ENCODE measurements around the gene TENM3. TPM values are rescaled to one million over a fixed set of nuclear protein-coding genes. Genes with fewer than 3 reads are reported as not detected.

Gene TENM3
- total RNA-seq, 1 experiment from 2014 or later, result not detected

DNA sequence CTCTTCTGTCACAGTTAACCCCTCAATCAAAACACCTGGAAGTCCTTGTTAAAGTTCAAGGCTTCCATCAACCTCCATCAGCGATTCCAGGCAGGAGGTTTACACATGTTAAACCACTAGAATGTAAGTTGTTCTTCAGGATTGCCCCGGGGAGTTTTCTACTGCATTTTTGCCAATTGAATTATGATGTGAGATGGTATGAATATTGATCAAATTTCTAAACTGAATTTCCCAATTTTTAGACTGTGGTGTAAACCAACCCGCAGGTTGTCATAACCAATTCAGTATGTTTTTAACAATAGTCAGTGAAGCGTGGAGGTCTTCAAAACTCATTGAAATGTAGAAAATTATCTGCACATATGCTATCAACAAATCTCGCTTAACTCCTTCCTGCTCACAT is 21.2 kb upstream of the TENM3 start:
- Histone ChIP-seq H3K27ac (ENCODE audit: low read length) (no peak overlapping the region), H3K4me1 (ENCODE audit: low read length) (no peaks in the 10 kb centered on the region), H2AFZ (ENCODE audit: low read length) (no peak overlapping the region), H3K9ac (ENCODE audit: low read length) (no peak overlapping the region), H3K4me2 (ENCODE audit: low read depth, low read length, poor library complexity, severe bottlenecking) (no peak overlapping the region), H3K27me3 (ENCODE audit: low read length) (no peaks in the 10 kb centered on the region), H3K4me3 (ENCODE audit: low read length) (no peak overlapping the region), H3K36me3 (ENCODE audit: insufficient read depth, low read length) (no peaks in the 10 kb centered on the region), H3K9me3 (ENCODE audit: low read length) (no peaks in the 10 kb centered on the region), H4K20me1 (ENCODE audit: insufficient read depth, low read depth, low read length) (no peaks in the 10 kb centered on the region), H3K79me2 (ENCODE audit: low read length) (no peaks in the 10 kb centered on the region), H3K9me2 (replicated peaks; ENCODE audit: insufficient read depth, low read length) (no peaks in the 10 kb centered on the region)
- no peak for DNase-seq

- Histone ChIP-seq H3K27ac (ENCODE audit: low read length) (no peak overlapping the region), H3K36me3 (ENCODE audit: insufficient read depth, low read length) (no peaks in the 10 kb centered on the region), H3K4me1 (ENCODE audit: low read length) (no peaks in the 10 kb centered on the region), H3K9me2 (replicated peaks; ENCODE audit: insufficient read depth, low read length) (no peaks in the 10 kb centered on the region), H3K9me3 (ENCODE audit: low read length) (no peaks in the 10 kb centered on the region), H3K4me2 (ENCODE audit: low read depth, low read length, poor library complexity, severe bottlenecking) (no peak overlapping the region), H2AFZ (ENCODE audit: low read length) (no peak overlapping the region), H3K79me2 (ENCODE audit: low read length) (no peaks in the 10 kb centered on the region), H3K4me3 (ENCODE audit: low read length) (no peak overlapping the region), H4K20me1 (ENCODE audit: insufficient read depth, low read depth, low read length) (no peaks in the 10 kb centered on the region), H3K9ac (ENCODE audit: low read length) (no peak overlapping the region), H3K27me3 (ENCODE audit: low read length) (no peaks in the 10 kb centered on the region)
- no peak for DNase-seq
Measured at GRCh38 chr4:182222766-182223165, 20.4 kb upstream of the TENM3 start.

DNA sequence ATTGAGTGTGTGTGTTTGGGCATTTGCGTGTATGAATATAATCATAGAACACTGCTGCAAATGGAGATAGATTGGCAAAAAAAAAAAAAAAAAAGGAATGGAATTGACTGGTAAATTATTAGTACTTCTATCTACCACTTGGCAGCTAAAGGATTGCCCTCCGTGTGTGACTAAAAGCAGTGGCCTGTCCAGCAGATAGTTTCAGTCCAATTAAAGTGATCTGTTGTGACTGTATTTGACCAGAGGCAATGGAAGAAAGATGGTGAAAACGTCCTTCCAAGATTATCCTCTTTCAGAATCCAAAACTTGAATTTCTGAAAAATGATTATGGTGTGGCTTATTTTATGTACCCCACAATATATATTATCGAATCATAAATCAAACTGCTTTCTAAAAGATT is 19.5 kb upstream of the TENM3 start:
- H3K9me2 ChIP-seq (replicated peaks; ENCODE audit: insufficient read depth, low read length), result no peaks in the 10 kb centered on the region
- no peaks in the 10 kb centered on the region for H3K27me3 ChIP-seq (ENCODE audit: low read length)
- no peaks in the 10 kb centered on the region for H3K79me2 ChIP-seq (ENCODE audit: low read length)
- no peaks in the 10 kb centered on the region for H3K4me1 ChIP-seq (ENCODE audit: low read length)
- no peak overlapping the region for H3K4me2 ChIP-seq (ENCODE audit: low read depth, low read length, poor library complexity, severe bottlenecking)
- no peak overlapping the region for H3K4me3 ChIP-seq (ENCODE audit: low read length)
- H3K36me3 ChIP-seq (ENCODE audit: insufficient read depth, low read length), result no peaks in the 10 kb centered on the region
- H3K9ac ChIP-seq (ENCODE audit: low read length), result no peak overlapping the region
- H3K27ac ChIP-seq (ENCODE audit: low read length), result no peak overlapping the region
- H4K20me1 ChIP-seq (ENCODE audit: insufficient read depth, low read depth, low read length), result no peaks in the 10 kb centered on the region
- no peak for DNase-seq
- H2AFZ ChIP-seq (ENCODE audit: low read length), result no peak overlapping the region
- H3K9me3 ChIP-seq (ENCODE audit: low read length), result no peaks in the 10 kb centered on the region

DNA sequence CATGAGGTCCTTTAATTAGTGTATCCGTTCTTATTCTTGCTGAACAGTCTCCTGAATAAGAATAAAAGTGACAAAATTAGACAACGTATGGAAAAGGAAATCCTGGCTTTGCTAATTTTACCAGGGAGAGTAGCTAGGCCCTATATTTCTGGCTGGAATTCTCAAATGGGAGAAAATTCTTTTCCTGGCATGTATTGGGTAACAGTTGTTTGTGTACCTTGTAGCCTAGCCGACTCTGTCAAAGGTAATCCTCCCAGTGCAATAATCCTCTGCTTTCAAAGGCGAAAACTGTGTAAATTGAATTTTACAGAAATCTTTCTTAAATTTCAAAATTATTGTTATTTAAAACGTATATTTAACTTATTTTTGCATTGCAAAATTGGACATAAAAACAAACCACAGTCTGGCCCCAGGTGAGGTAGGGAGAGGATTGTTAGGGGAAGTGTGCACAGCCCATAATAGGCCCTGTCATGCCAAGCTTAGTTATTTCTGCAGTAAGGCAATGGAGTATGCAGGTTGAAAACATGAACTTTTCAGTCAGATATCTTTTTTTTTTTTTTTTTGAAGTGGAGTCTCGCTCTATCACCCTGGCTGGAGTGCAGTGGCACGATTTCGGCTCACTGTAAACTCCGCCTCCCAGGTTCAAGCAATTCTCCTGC is 18.9 kb upstream of the TENM3 start:
- no peaks in the 10 kb centered on the region for H3K27me3 ChIP-seq (ENCODE audit: low read length)
- no peak overlapping the region for H2AFZ ChIP-seq (ENCODE audit: low read length)
- no peaks in the 10 kb centered on the region for H3K9me2 ChIP-seq (replicated peaks; ENCODE audit: insufficient read depth, low read length)
- H3K4me2 ChIP-seq (ENCODE audit: low read depth, low read length, poor library complexity, severe bottlenecking), result no peak overlapping the region
- no peak for DNase-seq
- H3K9ac ChIP-seq (ENCODE audit: low read length), result no peak overlapping the region
- H3K79me2 ChIP-seq (ENCODE audit: low read length), result no peaks in the 10 kb centered on the region
- no peak overlapping the region for H3K27ac ChIP-seq (ENCODE audit: low read length)
- H3K9me3 ChIP-seq (ENCODE audit: low read length), result no peaks in the 10 kb centered on the region
- no peak overlapping the region for H3K4me3 ChIP-seq (ENCODE audit: low read length)
- H4K20me1 ChIP-seq (ENCODE audit: insufficient read depth, low read depth, low read length), result no peaks in the 10 kb centered on the region
- no peaks in the 10 kb centered on the region for H3K36me3 ChIP-seq (ENCODE audit: insufficient read depth, low read length)
- H3K4me1 ChIP-seq (ENCODE audit: low read length), result no peaks in the 10 kb centered on the region

GRCh38 chr4:182225257-182225852 is 17.8 kb upstream of the TENM3 start:
- no peak for DNase-seq
- Histone ChIP-seq H3K27me3 (ENCODE audit: low read length) (no peaks in the 10 kb centered on the region), H3K4me1 (ENCODE audit: low read length) (no peaks in the 10 kb centered on the region), H3K4me2 (ENCODE audit: low read depth, low read length, poor library complexity, severe bottlenecking) (no peak overlapping the region), H3K36me3 (ENCODE audit: insufficient read depth, low read length) (no peaks in the 10 kb centered on the region), H2AFZ (ENCODE audit: low read length) (no peak overlapping the region), H3K4me3 (ENCODE audit: low read length) (no peak overlapping the region), H3K9ac (ENCODE audit: low read length) (no peak overlapping the region), H3K27ac (ENCODE audit: low read length) (no peak overlapping the region), H3K79me2 (ENCODE audit: low read length) (no peaks in the 10 kb centered on the region), H3K9me2 (replicated peaks; ENCODE audit: insufficient read depth, low read length) (no peaks in the 10 kb centered on the region), H3K9me3 (ENCODE audit: low read length) (no peaks in the 10 kb centered on the region), H4K20me1 (ENCODE audit: insufficient read depth, low read depth, low read length) (no peaks in the 10 kb centered on the region)

DNA sequence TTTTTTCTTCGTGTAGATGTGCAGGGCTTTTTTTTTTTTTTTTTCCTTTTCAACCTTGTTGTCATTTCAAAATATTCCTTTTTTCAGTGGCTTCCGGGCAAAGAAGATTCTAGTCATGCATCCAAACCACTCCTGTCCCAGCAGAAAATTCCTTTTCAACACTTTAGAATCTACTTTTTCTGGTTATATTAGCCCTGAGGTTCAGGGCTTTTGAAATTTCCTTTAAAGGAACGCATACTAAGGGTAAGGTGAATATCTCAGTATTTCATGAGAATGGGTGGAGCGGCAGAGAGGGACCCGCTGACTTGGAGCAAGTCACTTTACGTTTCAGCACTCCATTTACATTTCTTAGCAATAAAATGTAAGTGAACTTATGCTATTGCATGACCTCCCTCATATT is 15.6 kb upstream of the TENM3 start:
- H3K9me3 ChIP-seq (ENCODE audit: low read length), result no peaks in the 10 kb centered on the region

DNA sequence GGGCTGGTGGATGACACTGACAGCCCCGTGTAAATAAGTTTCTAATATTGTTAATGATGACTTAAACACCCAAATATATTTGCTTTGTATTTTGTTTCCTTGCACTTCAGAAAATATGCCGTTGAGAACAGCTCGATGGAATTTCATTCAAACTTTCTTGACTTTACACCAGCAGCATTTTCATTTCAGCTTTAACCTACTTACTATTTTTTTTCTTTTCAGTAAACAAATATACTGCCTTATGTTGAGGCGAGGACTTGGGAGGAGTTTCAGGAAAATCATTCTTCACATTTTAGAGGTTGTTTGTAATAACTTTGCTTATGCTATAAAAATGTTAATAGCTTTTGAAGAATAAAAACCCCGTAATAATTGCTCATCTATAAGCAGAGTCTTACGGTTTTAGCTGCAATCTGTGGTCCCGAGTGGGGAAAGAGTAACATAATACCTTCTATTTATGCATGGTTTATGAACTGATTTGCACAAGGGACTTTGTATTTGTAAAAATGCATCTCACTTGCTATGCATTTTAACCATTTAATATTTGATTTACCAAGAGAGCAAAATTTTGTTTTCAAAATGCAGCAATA is 14.1 kb upstream of the TENM3 start:
- no peaks in the 10 kb centered on the region for H3K9me3 ChIP-seq (ENCODE audit: low read length)
- no peak overlapping the region for H3K4me2 ChIP-seq (ENCODE audit: low read depth, low read length, poor library complexity, severe bottlenecking)
- no peaks in the 10 kb centered on the region for H3K9me2 ChIP-seq (replicated peaks; ENCODE audit: insufficient read depth, low read length)
- no peaks in the 10 kb centered on the region for H3K4me1 ChIP-seq (ENCODE audit: low read length)
- no peak for DNase-seq
- H3K36me3 ChIP-seq (ENCODE audit: insufficient read depth, low read length), result no peaks in the 10 kb centered on the region
- H3K27me3 ChIP-seq (ENCODE audit: low read length), result no peaks in the 10 kb centered on the region
- H3K79me2 ChIP-seq (ENCODE audit: low read length), result no peaks in the 10 kb centered on the region
- H4K20me1 ChIP-seq (ENCODE audit: insufficient read depth, low read depth, low read length), result no peaks in the 10 kb centered on the region
- no peak overlapping the region for H2AFZ ChIP-seq (ENCODE audit: low read length)
- H3K4me3 ChIP-seq (ENCODE audit: low read length), result no peak overlapping the region
- H3K27ac ChIP-seq (ENCODE audit: low read length), result no peak overlapping the region
- no peak overlapping the region for H3K9ac ChIP-seq (ENCODE audit: low read length)

More for the DNA sequence above, 15.6 kb upstream of the TENM3 start:
- Histone ChIP-seq H3K79me2 (ENCODE audit: low read length) (no peaks in the 10 kb centered on the region), H3K36me3 (ENCODE audit: insufficient read depth, low read length) (no peaks in the 10 kb centered on the region), H3K9ac (ENCODE audit: low read length) (no peak overlapping the region), H3K4me3 (ENCODE audit: low read length) (no peak overlapping the region), H3K4me1 (ENCODE audit: low read length) (no peaks in the 10 kb centered on the region), H4K20me1 (ENCODE audit: insufficient read depth, low read depth, low read length) (no peaks in the 10 kb centered on the region), H3K4me2 (ENCODE audit: low read depth, low read length, poor library complexity, severe bottlenecking) (no peak overlapping the region), H3K9me2 (replicated peaks; ENCODE audit: insufficient read depth, low read length) (no peaks in the 10 kb centered on the region), H2AFZ (ENCODE audit: low read length) (no peak overlapping the region), H3K27ac (ENCODE audit: low read length) (no peak overlapping the region), H3K27me3 (ENCODE audit: low read length) (no peaks in the 10 kb centered on the region)
- DNase-seq, result no peak

GRCh38 chr4:182230256-182230655 is 12.9 kb upstream of the TENM3 start:
- H3K4me2 ChIP-seq (ENCODE audit: low read depth, low read length, poor library complexity, severe bottlenecking), result no peak overlapping the region
- no peaks in the 10 kb centered on the region for H3K79me2 ChIP-seq (ENCODE audit: low read length)
- H3K9me3 ChIP-seq (ENCODE audit: low read length), result no peaks in the 10 kb centered on the region
- H3K36me3 ChIP-seq (ENCODE audit: insufficient read depth, low read length), result no peaks in the 10 kb centered on the region
- H3K4me1 ChIP-seq (ENCODE audit: low read length), result no peaks in the 10 kb centered on the region
- H3K9me2 ChIP-seq (replicated peaks; ENCODE audit: insufficient read depth, low read length), result no peaks in the 10 kb centered on the region
- H3K9ac ChIP-seq (ENCODE audit: low read length), result no peak overlapping the region
- no peak for DNase-seq
- no peak overlapping the region for H2AFZ ChIP-seq (ENCODE audit: low read length)
- no peaks in the 10 kb centered on the region for H4K20me1 ChIP-seq (ENCODE audit: insufficient read depth, low read depth, low read length)
- H3K27me3 ChIP-seq (ENCODE audit: low read length), result no peaks in the 10 kb centered on the region
- H3K27ac ChIP-seq (ENCODE audit: low read length), result no peak overlapping the region
- H3K4me3 ChIP-seq (ENCODE audit: low read length), result no peak overlapping the region
